SJSA1 (cell line): ENCODE results near the gene THUMPD3. TPM values are rescaled to one million over a fixed set of nuclear protein-coding genes. Genes with fewer than 3 reads are reported as not detected.

Source experiments
- DNase-seq, 2 experiments: peaks; one replicate each; pipeline ENCODE4 v3.0.0-alpha.2; 2015 to 2020; ENCODE audit warnings: low spot score in 2 of 2, low read depth in 1 of 2
- H3K27ac ChIP-seq: fragments of 250-450 bp; sonication (Bioruptor Pico); 2 replicates; pipeline ENCODE4 v1.5.1; 2020; ENCODE audit warnings: mild to moderate bottlenecking, moderate library complexity
- H3K27me3 ChIP-seq: fragments of 250-450 bp; sonication (Bioruptor Pico); replicated peaks from 2 replicates; pipeline ENCODE4 v1.5.1; 2020; ENCODE audit warnings: mild to moderate bottlenecking, moderate library complexity
- H3K36me3 ChIP-seq: fragments of 250-450 bp; sonication (Bioruptor Pico); 2 replicates; pipeline ENCODE4 v1.5.1; 2020; ENCODE audit warnings: mild to moderate bottlenecking
- H3K4me1 ChIP-seq: fragments of 250-450 bp; sonication (Bioruptor Pico); replicated peaks from 2 replicates; pipeline ENCODE4 v1.6.1; 2021; ENCODE audit warnings: mild to moderate bottlenecking
- H3K4me3 ChIP-seq: fragments of 250-450 bp; sonication (Bioruptor Pico); 2 replicates; pipeline ENCODE4 v1.5.1; 2020; ENCODE audit warnings: mild to moderate bottlenecking
- H3K9me3 ChIP-seq: fragments of 250-450 bp; sonication (Bioruptor Pico); replicated peaks from 2 replicates; pipeline ENCODE4 v1.5.1; 2020; ENCODE audit warnings: mild to moderate bottlenecking
- total RNA-seq: library from RNA; depleted of rRNA; stranded (reverse); fragments of >200 nt; shearing (Covaris generic); gene quantifications from 2 replicates; pipeline ENCODE4 v1.2.3, GENCODE V29; 2014; rRNA removed

Gene THUMPD3
- total RNA-seq, result 33.8 and 52.0 TPM in 2 replicates

- DNase-seq, result peak; percentile 93 to 96
- Histone ChIP-seq H3K36me3 (peaks cover 35% of the 10 kb centered on the region), H3K27me3 (no peaks in the 10 kb centered on the region), H3K27ac (peak within 1 kb of the TSS; percentile 97), H3K9me3 (no peaks in the 10 kb centered on the region), H3K4me1 (peaks cover 6% of the 10 kb centered on the region), H3K4me3 (peak within 1 kb of the TSS; percentile 58)
Measured at GRCh38 chr3:9362731-9363530, at the start of gene THUMPD3. THUMPD3 (plus strand) TSS chr3:9363054; CDS start chr3:9365069, 2,015 bp downstream.

GRCh38 chr3:9314796-9315195 is 48.1 kb upstream of the THUMPD3 start:
- Histone ChIP-seq H3K9me3 (no peaks in the 10 kb centered on the region), H3K4me3 (no peak overlapping the region), H3K27me3 (no peaks in the 10 kb centered on the region), H3K27ac (no peak overlapping the region), H3K36me3 (no peaks in the 10 kb centered on the region), H3K4me1 (peaks cover 13% of the 10 kb centered on the region)
- DNase-seq, result no peak

- Histone ChIP-seq H3K27ac (peak overlapping the region; percentile 63), H3K9me3 (no peaks in the 10 kb centered on the region), H3K4me3 (peak overlapping the region; percentile 10), H3K27me3 (no peaks in the 10 kb centered on the region), H3K4me1 (peaks cover 13% of the 10 kb centered on the region), H3K36me3 (no peaks in the 10 kb centered on the region)
- peak; percentile 45 to 61 for DNase-seq
Measured at GRCh38 chr3:9316881-9317361, 45.9 kb upstream of the THUMPD3 start.

GRCh38 chr3:9322780-9323179 is 40.1 kb upstream of the THUMPD3 start:
- no peaks in the 10 kb centered on the region for H3K4me1 ChIP-seq
- H3K27ac ChIP-seq, result no peak overlapping the region
- H3K4me3 ChIP-seq, result no peak overlapping the region
- H3K9me3 ChIP-seq, result peaks cover 4% of the 10 kb centered on the region; the same call in 1 of the 2 replicates
- no peaks in the 10 kb centered on the region for H3K27me3 ChIP-seq
- H3K36me3 ChIP-seq, result no peaks in the 10 kb centered on the region
- no peak for DNase-seq

GRCh38 chr3:9324944-9325343 is 37.9 kb upstream of the THUMPD3 start:
- Histone ChIP-seq H3K9me3 (peaks cover 4% of the 10 kb centered on the region; the same call in 1 of the 2 replicates), H3K4me1 (no peaks in the 10 kb centered on the region), H3K4me3 (no peak overlapping the region), H3K27ac (no peak overlapping the region), H3K27me3 (no peaks in the 10 kb centered on the region), H3K36me3 (no peaks in the 10 kb centered on the region)
- no peak for DNase-seq

GRCh38 chr3:9327578-9327977 is 35.3 kb upstream of the THUMPD3 start:
- H3K27ac ChIP-seq, result no peak overlapping the region
- no peaks in the 10 kb centered on the region for H3K36me3 ChIP-seq
- H3K9me3 ChIP-seq, result peaks cover 4% of the 10 kb centered on the region; the same call in 1 of the 2 replicates
- DNase-seq, result no peak
- no peak overlapping the region for H3K4me3 ChIP-seq
- H3K27me3 ChIP-seq, result no peaks in the 10 kb centered on the region
- H3K4me1 ChIP-seq, result no peaks in the 10 kb centered on the region

- Histone ChIP-seq H3K9me3 (peaks cover 4% of the 10 kb centered on the region; the same call in 1 of the 2 replicates), H3K27ac (no peak overlapping the region), H3K4me1 (no peaks in the 10 kb centered on the region), H3K27me3 (no peaks in the 10 kb centered on the region), H3K4me3 (no peak overlapping the region), H3K36me3 (no peaks in the 10 kb centered on the region)
- DNase-seq, result no peak
Measured at GRCh38 chr3:9330166-9330703, 32.6 kb upstream of the THUMPD3 start.

- H3K4me3 ChIP-seq, result no peak overlapping the region
- H3K4me1 ChIP-seq, result no peaks in the 10 kb centered on the region
- H3K27me3 ChIP-seq, result no peaks in the 10 kb centered on the region
- no peaks in the 10 kb centered on the region for H3K36me3 ChIP-seq
- H3K9me3 ChIP-seq, result peaks cover 4% of the 10 kb centered on the region; the same call in 1 of the 2 replicates
- no peak for DNase-seq
- no peak overlapping the region for H3K27ac ChIP-seq
Measured at GRCh38 chr3:9331171-9331570, 31.7 kb upstream of the THUMPD3 start.

- Histone ChIP-seq H3K9me3 (peaks cover 3% of the 10 kb centered on the region; the same call in 1 of the 2 replicates), H3K4me3 (no peak overlapping the region), H3K27me3 (no peaks in the 10 kb centered on the region), H3K36me3 (no peaks in the 10 kb centered on the region), H3K4me1 (no peaks in the 10 kb centered on the region), H3K27ac (no peak overlapping the region)
- no peak for DNase-seq
Measured at GRCh38 chr3:9332250-9333030, 30.4 kb upstream of the THUMPD3 start.

- H3K4me3 ChIP-seq, result no peak overlapping the region
- DNase-seq, result peak in 1 of 2 experiments; percentile 7
- H3K36me3 ChIP-seq, result no peaks in the 10 kb centered on the region
- no peaks in the 10 kb centered on the region for H3K9me3 ChIP-seq
- peaks cover 13% of the 10 kb centered on the region for H3K4me1 ChIP-seq
- no peaks in the 10 kb centered on the region for H3K27me3 ChIP-seq
- 0 out of 2 replicates have a peak overlapping the region, but pooled peaks have one; percentile 9 for H3K27ac ChIP-seq
Measured at GRCh38 chr3:9339761-9340471, 22.9 kb upstream of the THUMPD3 start.

- peaks cover 13% of the 10 kb centered on the region for H3K4me1 ChIP-seq
- no peak overlapping the region for H3K4me3 ChIP-seq
- DNase-seq, result peak in 1 of 2 experiments; percentile 50
- no peaks in the 10 kb centered on the region for H3K9me3 ChIP-seq
- H3K36me3 ChIP-seq, result no peaks in the 10 kb centered on the region
- 0 out of 2 replicates have a peak overlapping the region, but pooled peaks have one; percentile 9 for H3K27ac ChIP-seq
- H3K27me3 ChIP-seq, result no peaks in the 10 kb centered on the region
Measured at GRCh38 chr3:9340472-9340902, 22.4 kb upstream of the THUMPD3 start.

GRCh38 chr3:9342696-9343095 is 20.2 kb upstream of the THUMPD3 start:
- DNase-seq, result no peak
- no peaks in the 10 kb centered on the region for H3K27me3 ChIP-seq
- no peak overlapping the region for H3K4me3 ChIP-seq
- peaks cover 15% of the 10 kb centered on the region for H3K4me1 ChIP-seq
- H3K9me3 ChIP-seq, result no peaks in the 10 kb centered on the region
- no peaks in the 10 kb centered on the region for H3K36me3 ChIP-seq
- no peak overlapping the region for H3K27ac ChIP-seq

- DNase-seq, result no peak
- Histone ChIP-seq H3K9me3 (no peaks in the 10 kb centered on the region), H3K36me3 (no peaks in the 10 kb centered on the region), H3K27ac (no peak overlapping the region), H3K4me3 (no peak overlapping the region), H3K27me3 (no peaks in the 10 kb centered on the region), H3K4me1 (peaks cover 18% of the 10 kb centered on the region)
Measured at GRCh38 chr3:9343115-9343514, 19.7 kb upstream of the THUMPD3 start.
